Smooth muscle cell of the brain vasculature (primary cell): ENCODE results near the gene SMC6.

Source experiments
- DNase-seq: peaks from one replicate; pipeline ENCODE4 v3.0.0-alpha.2; 2012; ENCODE audit warnings: low read depth, low spot score

The SMC6 gene

GRCh38 chr2:17649026-17649425 is 104.6 kb downstream of the SMC6 start:
- DNase-seq, result no peak

- DNase-seq, result no peak
Observed at GRCh38 chr2:17648581-17648980, 105.0 kb downstream of the SMC6 start.

- no peak for DNase-seq
Observed at GRCh38 chr2:17646838-17647701, 106.5 kb downstream of the SMC6 start.

- peak; percentile 41 for DNase-seq
Observed at GRCh38 chr2:17646081-17646554, 107.5 kb downstream of the SMC6 start.

GRCh38 chr2:17644997-17645720 is 108.5 kb downstream of the SMC6 start:
- no peak for DNase-seq

GRCh38 chr2:17643031-17643615 is 110.5 kb downstream of the SMC6 start:
- peak; percentile 54 for DNase-seq

GRCh38 chr2:17640406-17640805 is 113.2 kb downstream of the SMC6 start:
- no peak for DNase-seq

- no peak for DNase-seq
Observed at GRCh38 chr2:17638196-17638743, 115.3 kb downstream of the SMC6 start.

GRCh38 chr2:17637131-17637906 is 116.3 kb downstream of the SMC6 start:
- no peak for DNase-seq

- no peak for DNase-seq
Observed at GRCh38 chr2:17636257-17636656, 117.4 kb downstream of the SMC6 start.

GRCh38 chr2:17634997-17635396 is 118.6 kb downstream of the SMC6 start:
- no peak for DNase-seq

GRCh38 chr2:17630089-17630488 is 123.5 kb downstream of the SMC6 start:
- DNase-seq, result no peak

GRCh38 chr2:17628349-17629261 is 125.0 kb downstream of the SMC6 start:
- no peak for DNase-seq

GRCh38 chr2:17627434-17627833 is 126.2 kb downstream of the SMC6 start:
- no peak for DNase-seq

- no peak for DNase-seq
Observed at GRCh38 chr2:17626986-17627385, 126.6 kb downstream of the SMC6 start.

- no peak for DNase-seq
Observed at GRCh38 chr2:17625446-17625845, 128.2 kb downstream of the SMC6 start.

GRCh38 chr2:17621781-17622180 is 131.8 kb downstream of the SMC6 start:
- DNase-seq, result no peak

- DNase-seq, result no peak
Observed at GRCh38 chr2:17620841-17621240, 132.8 kb downstream of the SMC6 start.

GRCh38 chr2:17620280-17620679 is 133.3 kb downstream of the SMC6 start:
- DNase-seq, result no peak

- no peak for DNase-seq
Observed at GRCh38 chr2:17617955-17618354, 135.7 kb downstream of the SMC6 start.
